ENCODE measurements around the gene BHMT2.

Gene BHMT2

DNA sequence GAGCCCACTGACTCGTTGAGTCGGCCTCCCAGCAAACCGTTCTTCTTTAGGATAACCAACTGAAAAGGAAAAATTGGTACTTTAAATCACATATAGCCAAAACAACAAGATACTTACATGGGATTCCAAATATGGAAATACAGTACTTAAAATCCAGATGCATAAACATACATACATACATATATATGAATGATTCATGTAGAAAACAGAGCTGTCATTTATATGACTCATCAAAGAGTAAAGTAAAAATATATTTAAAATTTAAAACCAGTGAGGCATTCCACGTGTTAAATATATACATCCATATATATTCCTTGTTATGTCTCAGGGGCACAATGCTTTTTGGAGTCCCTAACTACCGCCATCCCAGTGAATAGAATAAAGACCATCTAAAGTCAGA, 36.8 kb upstream of the BHMT2 start:
- H3K27ac ChIP-seq = no peak overlapping the region
- no peaks in the 10 kb centered on the region for H3K27me3 ChIP-seq (replicated peaks)
- DNase-seq = no peak
- in situ Hi-C loops (cut with HindIII; ENCODE audit: low pct_ligation_motif_present, low sequenced_read_pairs) = no loop called here
- TF ChIP-seq, protein P1, sequence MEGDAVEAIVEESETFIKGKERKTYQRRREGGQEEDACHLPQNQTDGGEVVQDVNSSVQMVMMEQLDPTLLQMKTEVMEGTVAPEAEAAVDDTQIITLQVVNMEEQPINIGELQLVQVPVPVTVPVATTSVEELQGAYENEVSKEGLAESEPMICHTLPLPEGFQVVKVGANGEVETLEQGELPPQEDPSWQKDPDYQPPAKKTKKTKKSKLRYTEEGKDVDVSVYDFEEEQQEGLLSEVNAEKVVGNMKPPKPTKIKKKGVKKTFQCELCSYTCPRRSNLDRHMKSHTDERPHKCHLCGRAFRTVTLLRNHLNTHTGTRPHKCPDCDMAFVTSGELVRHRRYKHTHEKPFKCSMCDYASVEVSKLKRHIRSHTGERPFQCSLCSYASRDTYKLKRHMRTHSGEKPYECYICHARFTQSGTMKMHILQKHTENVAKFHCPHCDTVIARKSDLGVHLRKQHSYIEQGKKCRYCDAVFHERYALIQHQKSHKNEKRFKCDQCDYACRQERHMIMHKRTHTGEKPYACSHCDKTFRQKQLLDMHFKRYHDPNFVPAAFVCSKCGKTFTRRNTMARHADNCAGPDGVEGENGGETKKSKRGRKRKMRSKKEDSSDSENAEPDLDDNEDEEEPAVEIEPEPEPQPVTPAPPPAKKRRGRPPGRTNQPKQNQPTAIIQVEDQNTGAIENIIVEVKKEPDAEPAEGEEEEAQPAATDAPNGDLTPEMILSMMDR (IDR thresholded peaks at IDR 0.05; ENCODE audit: low read depth, low read length, missing control alignments) = no peak
- no peaks in the 10 kb centered on the region for H3K36me3 ChIP-seq (replicated peaks)
- H3K4me3 ChIP-seq (ENCODE audit: low read depth, low read length) = no peak overlapping the region

DNA sequence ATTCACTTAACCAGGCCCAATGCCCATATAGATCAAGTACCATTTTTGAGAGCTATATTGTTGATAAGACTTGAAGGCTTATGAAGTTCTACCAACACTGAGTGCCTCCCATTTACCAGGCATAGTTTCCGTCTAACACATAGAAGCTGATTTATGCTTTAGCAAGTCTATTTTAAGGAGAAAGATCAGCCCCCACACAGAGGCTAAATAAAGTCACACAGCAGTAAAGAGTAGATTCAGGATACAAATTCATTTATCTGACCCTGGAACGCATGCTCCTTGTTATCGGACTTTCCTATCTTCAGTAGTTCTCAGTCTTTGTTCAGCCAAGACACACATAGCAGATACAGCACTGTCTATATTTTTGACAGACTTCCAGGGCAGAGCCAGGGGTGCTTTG, 34.3 kb upstream of the BHMT2 start:
- H3K27ac ChIP-seq = no peak overlapping the region
- no peaks in the 10 kb centered on the region for H3K36me3 ChIP-seq (replicated peaks)
- no peaks in the 10 kb centered on the region for H3K27me3 ChIP-seq (replicated peaks)
- TF ChIP-seq, protein P1 (IDR thresholded peaks at IDR 0.05; ENCODE audit: low read depth, low read length, missing control alignments) = no peak
- DNase-seq = no peak
- in situ Hi-C loops (cut with HindIII; ENCODE audit: low pct_ligation_motif_present, low sequenced_read_pairs) = no loop called here
- no peak overlapping the region for H3K4me3 ChIP-seq (ENCODE audit: low read depth, low read length)

DNA sequence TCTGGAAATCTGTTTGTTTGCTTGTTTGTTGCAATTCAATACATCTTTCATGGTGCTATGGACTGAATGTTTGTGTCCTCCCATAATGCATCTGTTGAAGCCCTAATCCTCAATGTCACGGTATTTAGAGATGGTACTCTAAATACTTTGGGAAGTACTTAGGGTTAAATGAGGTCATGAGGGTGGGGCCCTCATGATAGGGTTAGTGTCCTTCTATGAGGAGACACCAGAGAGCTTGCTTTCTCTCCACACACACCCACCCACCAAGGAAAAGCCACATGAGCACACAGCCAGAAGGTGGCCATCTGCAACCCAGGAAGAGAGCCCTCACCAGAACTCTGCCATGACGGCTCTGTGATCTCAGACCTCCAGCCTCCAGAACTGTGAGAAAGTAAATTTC, 32.8 kb upstream of the BHMT2 start:
- H3K36me3 ChIP-seq (replicated peaks) = no peaks in the 10 kb centered on the region
- no peaks in the 10 kb centered on the region for H3K27me3 ChIP-seq (replicated peaks)
- H3K4me3 ChIP-seq (ENCODE audit: low read depth, low read length) = no peak overlapping the region
- no peak overlapping the region for H3K27ac ChIP-seq
- in situ Hi-C loops (cut with HindIII; ENCODE audit: low pct_ligation_motif_present, low sequenced_read_pairs) = no loop called here
- DNase-seq = no peak
- TF ChIP-seq, protein P1 (IDR thresholded peaks at IDR 0.05; ENCODE audit: low read depth, low read length, missing control alignments) = no peak

DNA sequence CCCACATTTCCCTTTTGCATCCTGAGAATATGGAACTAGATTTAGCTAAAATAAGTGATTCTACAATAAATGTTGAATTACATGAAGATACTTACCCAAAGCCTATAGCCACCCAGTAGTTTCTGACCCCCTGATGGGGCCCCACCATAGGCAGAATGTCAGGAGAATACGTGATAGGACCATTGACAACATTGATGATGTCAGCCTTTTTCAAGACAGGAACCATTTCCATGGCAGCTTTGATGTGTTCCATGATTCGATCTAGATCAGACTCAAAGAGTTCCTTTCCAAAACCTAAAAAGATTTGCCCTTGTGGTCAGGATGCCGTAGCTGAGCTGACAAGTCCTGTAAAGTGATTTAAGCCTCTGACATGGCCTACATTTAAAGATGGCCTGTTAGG, 27.4 kb upstream of the BHMT2 start:
- no peaks in the 10 kb centered on the region for H3K36me3 ChIP-seq (replicated peaks)
- TF ChIP-seq, protein P1 (IDR thresholded peaks at IDR 0.05; ENCODE audit: low read depth, low read length, missing control alignments) = no peak
- in situ Hi-C loops (cut with HindIII; ENCODE audit: low pct_ligation_motif_present, low sequenced_read_pairs) = no loop called here
- H3K27me3 ChIP-seq (replicated peaks) = no peaks in the 10 kb centered on the region
- H3K4me3 ChIP-seq (ENCODE audit: low read depth, low read length) = no peak overlapping the region
- H3K27ac ChIP-seq = no peak overlapping the region
- DNase-seq = no peak

DNA sequence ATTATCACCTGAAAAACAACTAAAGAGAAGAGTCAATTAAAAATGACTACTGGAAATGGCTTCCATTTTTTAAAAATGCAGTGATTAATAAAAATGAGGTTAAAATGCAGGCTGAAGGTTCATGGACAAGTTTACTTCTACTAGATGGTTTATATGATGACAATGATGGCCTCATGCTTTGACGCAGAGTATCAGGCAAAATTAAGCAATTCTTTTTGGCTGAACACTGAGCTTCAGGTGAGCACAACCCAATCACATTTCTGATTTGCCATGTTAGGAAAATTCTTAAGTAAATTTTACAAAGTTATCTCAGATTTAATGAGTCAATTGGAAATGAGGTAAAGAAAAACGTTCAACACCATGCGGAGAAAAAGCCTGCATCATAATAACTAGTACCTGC, 22.4 kb upstream of the BHMT2 start:
- no peak overlapping the region for H3K4me3 ChIP-seq (ENCODE audit: low read depth, low read length)
- no peaks in the 10 kb centered on the region for H3K27me3 ChIP-seq (replicated peaks)
- H3K36me3 ChIP-seq (replicated peaks) = no peaks in the 10 kb centered on the region
- H3K27ac ChIP-seq = no peak overlapping the region
- TF ChIP-seq, protein P1 (IDR thresholded peaks at IDR 0.05; ENCODE audit: low read depth, low read length, missing control alignments) = no peak
- in situ Hi-C loops (cut with HindIII; ENCODE audit: low pct_ligation_motif_present, low sequenced_read_pairs) = no loop called here
- DNase-seq = no peak

DNA sequence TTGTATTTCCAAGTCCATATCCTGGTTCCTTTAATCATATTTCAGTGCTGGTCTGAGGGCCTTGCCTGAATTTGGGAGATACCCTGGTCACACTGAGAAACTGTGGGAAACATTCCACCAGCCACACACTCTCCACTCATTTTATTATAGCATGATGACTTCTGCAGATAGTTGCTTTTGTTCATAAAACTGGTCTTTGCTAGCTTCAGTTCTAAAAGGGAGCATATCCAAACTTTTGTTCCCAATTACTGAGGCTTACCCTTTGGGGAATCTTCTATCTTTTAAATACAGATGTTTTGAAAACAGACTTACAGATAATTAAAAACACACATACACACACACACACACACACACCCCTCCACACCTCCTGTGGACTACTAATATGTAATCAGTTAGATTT, 21.1 kb upstream of the BHMT2 start:
- no peaks in the 10 kb centered on the region for H3K36me3 ChIP-seq (replicated peaks)
- in situ Hi-C loops (cut with HindIII; ENCODE audit: low pct_ligation_motif_present, low sequenced_read_pairs) = no loop called here
- DNase-seq = no peak
- H3K4me3 ChIP-seq (ENCODE audit: low read depth, low read length) = no peak overlapping the region
- no peaks in the 10 kb centered on the region for H3K27me3 ChIP-seq (replicated peaks)
- TF ChIP-seq, protein P1 (IDR thresholded peaks at IDR 0.05; ENCODE audit: low read depth, low read length, missing control alignments) = no peak
- H3K27ac ChIP-seq = no peak overlapping the region
